ENCODE results near the gene INTS13.

DNA sequence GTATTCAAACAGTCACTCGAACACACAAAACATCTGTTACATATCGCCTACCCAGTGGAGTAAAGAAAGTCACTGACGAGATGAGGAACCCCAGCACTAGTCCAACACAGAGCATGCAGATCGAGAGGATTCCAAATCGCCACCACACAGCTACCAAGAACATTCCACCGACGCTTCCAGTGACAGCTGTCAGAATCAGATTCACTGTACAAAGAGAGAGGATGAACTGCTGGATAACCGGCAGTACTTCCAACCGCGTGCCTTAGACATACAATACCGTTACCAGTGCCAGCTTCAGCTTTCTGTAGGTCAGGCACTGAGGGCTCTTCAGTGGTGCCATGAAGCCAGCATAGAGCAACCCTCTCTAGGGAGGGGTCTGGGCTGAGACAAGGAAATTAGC lies 42.0 kb upstream of the INTS13 start:
- no peak for TF ChIP-seq EZH2 (IDR thresholded peaks at IDR 0.05; ENCODE audit: insufficient read depth, poor library complexity, severe bottlenecking)
- no peak for TF ChIP-seq EZH2phosphoT487 (IDR thresholded peaks at IDR 0.05; ENCODE audit: insufficient read depth, low read depth)
